GM21447 (cell line): ENCODE results near the gene ZFAND3.
A peak's percentile ranks its signal among the peaks of the same experiment; 100 is the strongest.

Source experiments
- ATAC-seq: cut with Tn5 transposase; IDR thresholded peaks from one replicate; pipeline ENCODE4 v1.9.1; 2021; ENCODE audit not compliant: unreplicated experiment

Gene ZFAND3

DNA sequence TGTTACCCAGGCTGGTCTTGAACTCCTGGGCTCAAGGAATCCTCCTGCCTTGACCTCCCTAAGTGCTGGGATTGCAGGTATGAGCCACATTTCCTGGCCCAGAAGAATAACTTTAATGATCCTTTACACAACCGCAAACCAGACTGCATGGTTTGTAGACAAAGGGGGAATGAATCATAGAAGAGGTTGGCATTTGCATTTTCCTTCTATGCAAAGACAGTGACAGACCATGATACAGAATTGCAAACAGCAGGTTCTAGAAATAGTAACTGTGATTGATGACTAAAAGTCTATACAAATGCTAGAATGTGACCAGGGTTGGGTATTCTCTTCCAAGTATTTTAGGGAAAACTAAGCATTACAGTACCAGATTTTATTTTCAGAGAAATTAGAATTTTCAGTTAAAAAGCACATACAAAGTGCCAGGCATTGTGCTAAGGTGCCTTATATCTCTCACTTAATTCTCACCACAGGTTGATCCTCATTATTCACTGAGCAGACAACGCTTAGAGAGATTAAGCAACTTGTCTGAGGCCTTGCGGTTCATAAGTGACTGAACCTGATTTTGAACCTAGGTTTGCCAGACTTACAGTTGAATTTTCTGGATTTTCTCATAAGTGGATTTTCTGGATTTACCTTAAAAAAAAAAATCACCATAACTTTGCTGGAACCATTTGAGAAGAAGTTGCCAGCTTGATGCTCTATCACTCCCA, 146.6 kb downstream of the ZFAND3 start:
- ATAC-seq, result peak; percentile 60

DNA sequence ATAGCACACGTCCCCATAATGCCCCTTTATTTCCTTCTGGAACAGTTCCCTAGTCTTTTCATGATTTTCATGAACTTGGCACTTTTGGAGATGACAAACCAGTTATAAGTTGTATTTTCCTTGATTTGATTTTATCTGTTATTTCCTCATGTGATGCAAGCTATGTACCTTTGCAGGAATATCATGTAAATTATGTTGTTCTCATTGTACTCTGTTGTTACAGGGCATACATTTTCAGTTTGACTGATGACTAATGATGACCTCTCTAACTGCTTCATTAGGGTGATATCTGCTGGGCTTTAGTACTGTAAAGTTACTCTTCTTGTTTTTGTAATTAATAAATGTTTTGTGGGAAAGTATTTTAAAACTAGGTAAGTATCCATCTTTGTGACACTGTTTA, 147.3 kb downstream of the ZFAND3 start:
- ATAC-seq, result no peak

DNA sequence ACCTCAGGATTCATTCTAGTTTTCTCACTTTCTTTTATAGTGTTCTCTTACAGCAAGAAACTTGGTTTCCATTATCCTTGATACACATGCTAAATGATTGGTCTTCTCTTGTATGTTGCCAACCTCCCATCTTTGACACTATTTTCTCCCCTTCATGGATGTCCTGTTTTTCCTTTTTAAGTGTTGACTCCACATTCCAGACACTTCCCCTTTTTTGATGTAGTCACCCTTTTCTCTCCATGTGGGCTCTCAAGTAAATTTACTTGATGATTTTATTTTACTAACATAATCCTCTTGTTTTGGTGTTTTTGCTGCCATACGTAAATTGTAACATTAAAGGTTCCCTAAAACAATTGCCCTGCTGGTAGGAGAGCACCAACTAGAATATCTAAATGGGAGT, 148.1 kb downstream of the ZFAND3 start:
- no peak for ATAC-seq

DNA sequence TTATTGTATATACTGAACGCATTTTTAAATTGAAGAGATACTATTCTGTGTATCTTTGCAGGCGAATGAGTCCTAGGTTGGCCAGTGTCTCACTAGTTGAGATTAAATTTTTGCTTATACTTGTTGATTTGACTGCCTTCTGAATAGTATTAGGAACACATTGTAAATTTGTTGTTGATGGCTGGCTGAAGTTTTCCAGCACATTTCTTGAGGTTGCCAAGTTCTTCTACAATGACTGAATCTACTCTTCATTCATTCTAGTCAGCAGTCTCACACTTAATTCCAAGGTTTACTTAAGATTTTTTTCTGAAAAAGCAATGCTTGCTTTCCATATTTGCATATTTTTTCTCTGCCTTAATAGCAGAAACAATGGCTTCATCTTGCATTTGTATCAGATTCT, 151.7 kb downstream of the ZFAND3 start:
- no peak for ATAC-seq

DNA sequence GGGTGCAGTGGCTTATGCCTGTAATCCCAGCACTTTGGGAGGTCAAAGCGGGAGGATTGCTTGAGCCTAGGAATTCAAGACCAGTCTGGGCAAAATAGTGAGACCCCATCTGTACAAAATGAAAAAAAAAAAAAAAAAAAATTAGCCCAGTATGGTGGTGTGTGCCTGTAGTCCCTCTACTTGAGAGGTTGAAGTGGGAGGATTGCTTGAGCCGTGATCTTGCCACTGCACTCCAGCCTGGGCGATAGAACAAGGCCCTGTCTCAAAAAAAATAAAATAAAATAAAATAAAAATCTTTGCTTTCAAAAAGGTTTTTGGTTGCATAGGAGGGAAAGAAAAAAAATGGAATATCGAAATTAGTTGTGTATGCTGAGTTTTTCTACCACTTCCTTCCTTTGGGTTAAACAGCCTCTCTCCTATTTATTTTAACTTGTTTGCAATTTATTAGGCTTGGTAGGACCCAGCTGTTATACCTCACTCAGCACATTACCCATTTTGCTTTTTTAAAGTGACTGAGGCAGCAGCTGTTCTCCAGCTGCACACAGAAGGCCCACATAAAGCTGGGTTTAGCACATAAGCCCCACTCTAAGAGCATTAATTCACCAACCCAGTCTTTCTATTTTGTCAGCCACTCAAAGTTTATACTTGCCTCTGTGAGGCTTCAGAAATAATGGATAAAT, 152.3 kb downstream of the ZFAND3 start:
- no peak for ATAC-seq

DNA sequence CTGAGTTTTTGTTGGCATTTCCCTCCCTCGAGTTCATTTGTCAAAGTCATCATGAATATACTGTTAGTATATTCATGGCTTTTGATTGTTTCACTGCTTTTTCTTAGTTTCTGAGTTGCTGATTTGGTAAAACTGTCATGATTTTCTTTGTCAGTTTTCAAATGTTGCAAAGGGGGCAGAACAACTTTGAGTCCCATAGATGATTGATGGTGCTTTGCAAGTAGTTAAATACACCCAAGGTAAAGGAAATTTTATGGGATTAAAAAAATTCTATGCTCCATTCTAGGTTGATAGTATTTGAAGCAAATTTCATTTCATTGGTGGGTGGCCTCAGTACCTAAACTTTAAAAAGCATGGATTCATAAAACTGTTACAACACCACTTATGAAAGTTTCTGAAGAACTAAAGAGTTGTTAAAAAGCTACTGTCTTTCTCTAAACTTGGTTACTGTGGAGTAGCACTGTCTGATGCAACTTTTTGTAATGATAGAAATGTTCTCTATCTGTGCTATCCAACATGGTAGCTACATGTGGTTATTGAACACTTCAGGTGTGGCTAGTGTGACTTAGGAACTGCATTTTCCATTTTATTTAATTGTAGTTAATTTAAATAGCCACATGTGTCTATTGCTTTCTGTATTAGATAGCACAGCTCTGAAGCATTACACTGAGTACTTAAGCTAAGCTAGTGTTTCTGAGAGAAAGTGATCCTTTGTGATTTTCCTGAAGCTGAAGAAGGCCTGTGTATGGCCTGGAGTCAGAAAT, 153.6 kb downstream of the ZFAND3 start:
- no peak for ATAC-seq

DNA sequence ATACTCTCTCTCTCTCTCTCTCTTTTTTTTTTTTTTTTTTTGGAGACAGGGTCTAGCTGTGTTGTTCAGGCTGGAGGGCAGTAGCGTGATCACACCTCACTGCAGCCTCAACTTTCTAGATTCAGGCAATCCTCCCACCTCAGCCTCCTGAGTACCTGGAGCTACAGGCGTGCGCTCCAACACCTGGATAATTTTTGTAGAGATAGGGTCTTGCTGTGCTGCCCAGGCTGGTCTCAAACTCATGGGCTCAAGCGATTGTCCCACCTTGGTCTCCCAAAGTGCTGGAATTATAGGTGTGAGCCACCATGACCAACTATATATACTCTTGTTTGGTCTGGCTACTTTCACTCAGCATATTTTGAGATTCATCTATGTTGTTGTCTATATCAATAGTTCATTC, 154.9 kb downstream of the ZFAND3 start:
- ATAC-seq, result no peak

DNA sequence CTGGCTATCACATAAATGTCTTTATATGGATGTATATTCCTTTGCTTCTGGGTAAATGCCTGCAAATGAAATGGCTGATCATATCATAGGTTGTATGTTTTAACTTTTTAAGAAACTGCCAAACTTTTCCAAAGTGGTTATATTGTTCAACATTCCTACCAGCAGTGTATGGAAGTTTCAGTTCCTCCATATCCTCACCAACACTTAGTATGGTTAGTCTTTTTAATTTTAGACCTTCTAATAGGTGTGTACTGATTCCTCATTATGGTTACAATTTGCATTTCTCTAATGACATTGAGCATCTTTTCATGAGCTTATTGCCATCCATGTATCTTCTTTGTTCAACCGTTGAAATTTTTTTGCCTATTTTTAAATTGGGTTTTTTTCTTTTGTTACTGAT, 155.4 kb downstream of the ZFAND3 start:
- ATAC-seq, result no peak

DNA sequence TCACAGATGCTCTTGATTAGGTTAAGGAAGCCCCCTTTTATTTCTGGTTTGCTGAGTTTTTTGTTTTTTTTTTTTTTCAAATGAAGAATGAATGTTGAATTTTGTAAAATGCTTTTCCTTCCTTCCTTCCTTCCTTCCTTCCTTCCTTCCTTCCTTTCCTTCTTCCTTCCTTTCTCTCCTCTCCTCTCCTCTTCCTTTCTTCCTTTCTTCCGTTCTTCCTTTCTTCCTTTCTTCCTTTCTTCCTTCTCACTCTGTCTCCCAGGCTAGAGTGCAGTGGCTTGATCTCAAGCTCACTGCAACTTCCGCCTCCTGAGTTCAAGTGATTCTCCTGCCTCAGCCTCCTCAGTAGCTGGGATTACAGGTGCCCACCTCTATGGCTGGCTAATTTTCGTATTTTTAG, 158.2 kb downstream of the ZFAND3 start:
- ATAC-seq, result no peak

DNA sequence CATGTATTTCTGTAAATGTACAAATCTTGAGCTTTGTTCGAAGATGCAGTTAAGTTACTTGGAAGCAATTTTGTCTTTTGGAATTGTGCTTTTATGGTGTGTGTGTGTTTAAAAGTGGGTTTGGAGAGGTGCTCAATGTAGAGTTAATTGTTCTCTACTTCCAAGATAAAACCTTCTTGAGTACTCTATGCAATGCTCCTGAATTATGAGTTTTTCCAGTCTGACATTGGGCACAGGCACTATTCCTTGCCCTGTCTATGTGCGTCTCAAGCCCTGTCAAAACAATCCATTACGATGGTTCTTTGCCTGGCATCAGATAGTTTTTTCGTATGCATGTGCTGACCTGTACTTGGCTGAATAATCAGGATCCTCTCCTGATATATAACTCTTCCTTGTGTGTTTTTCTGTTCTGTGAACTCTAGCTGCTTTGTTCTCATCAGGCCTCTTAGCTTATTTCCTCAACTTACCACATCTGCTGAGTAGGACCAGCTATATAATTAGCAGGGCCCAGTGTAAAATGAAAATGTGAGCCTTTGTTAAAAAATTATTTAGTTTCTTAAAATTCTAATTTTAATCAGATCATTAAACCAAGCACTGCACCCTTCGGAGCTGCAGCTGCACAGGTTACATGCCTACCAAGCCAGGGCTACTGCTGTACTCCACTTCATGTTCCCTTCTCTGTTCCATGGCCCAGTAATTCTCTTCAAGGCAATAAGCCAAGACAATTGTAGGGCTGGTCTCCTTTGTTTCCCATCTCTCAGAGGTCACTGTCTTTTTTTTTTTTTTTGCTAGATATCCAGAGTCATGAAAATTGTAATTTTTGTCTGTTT, 160.1 kb downstream of the ZFAND3 start:
- no peak for ATAC-seq

DNA sequence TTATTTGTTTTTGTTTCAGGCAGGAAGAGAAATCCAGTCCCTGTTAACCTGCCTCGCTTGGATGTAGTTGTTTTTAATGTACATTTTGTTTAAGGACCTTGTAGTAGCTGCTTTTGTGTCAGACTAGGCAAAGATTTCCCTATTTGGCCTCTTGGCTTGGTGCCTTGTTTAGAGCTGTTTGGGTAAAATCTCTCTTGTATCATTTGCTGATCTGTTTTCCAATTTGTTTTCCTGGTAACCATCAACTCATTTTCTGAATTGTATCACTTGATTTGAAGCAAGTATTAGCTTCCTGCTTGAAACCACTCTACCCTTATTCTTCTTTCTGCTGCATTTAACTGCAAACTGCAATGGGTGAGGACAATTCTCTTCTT, 160.7 kb downstream of the ZFAND3 start:
- no peak for ATAC-seq

DNA sequence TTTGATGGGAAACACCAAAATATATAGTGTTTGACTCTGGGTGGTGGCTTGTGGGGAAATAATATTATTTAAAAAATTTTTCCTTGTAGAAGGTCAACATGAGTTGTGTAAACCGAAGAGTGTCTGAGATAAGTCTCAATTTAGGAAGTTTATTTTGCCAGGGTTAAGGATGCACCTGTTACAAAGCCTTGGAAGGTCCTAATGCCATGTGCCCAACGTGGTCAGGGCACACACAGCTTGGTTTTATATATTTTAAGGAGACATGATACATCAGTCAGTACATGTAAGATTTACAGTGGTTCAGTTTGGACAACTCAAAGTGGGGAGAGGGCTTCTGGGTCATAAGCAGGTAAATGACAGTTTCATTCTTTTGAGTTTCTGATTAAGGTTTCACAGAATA, 162.1 kb downstream of the ZFAND3 start:
- ATAC-seq, result no peak

DNA sequence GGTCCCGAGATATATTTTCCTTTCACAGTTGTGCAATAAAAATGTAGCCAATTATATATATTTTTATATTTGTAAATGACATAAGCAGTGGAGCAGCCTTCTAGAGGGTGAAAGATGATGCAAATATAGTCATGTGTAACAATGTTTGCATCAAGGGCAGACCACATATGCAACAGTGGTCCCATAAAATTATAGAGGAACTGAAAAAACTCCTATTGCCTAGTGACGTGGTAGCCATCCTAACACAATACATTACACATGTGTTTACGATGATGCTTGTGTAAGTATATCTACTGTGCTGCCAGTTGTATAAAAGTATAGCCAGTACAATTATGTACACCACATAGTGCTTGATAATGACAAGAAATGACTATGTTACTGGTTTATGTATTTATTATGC, 162.8 kb downstream of the ZFAND3 start:
- no peak for ATAC-seq

DNA sequence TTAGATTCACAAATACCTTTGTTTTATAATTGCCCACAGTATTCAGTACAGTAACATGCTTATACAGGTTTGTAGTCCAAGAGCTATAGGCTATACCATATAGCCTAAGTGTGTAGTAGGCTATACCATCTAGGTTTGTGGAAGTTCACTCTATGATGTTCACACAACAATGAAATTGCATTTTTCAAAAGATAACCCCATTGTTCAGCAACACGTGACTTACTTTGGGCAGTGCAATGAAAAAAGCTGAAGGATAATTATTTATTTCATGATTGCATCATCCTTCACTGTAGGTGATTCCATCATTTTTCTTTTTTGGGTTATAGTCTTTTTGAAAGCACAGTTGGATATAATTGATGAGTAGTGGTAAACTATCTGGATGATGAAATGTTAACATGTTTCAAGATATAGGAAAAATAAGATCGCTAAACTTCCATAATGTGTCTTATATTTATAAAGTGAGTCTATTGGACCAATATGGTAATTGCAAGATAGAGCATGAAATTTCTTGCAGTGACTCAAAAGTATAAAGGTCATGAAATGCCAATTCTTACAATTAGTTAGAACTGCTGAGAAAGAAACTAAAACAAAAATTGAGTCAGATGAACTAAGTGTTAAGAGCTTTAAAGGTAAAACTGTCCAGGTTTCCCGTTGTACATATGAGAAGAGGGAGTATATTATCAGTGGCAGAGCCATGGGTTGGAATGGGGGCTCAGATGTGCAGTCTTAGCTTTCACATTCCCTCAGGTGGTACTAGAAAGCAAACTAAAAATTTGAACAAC, 164.4 kb downstream of the ZFAND3 start:
- ATAC-seq, result no peak

DNA sequence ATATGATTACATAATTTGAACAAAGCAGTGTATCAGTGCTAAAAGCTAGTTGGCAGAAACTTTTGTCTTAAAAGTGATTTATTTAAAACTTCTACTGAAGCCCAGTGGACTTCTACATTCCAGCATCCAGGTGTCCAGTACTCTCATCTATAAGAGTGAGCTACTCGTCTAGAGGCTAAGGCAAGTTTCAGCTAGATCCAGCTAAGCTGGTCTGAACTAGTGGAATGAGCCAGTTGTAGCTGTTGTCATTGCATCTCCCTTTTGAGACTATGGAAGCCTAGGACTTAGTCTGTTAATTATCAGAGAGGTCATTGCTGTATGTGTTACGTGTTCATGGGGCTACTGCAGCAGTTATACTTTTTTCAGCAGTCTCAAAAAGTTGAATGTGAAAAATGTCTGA, 165.1 kb downstream of the ZFAND3 start:
- ATAC-seq, result no peak

DNA sequence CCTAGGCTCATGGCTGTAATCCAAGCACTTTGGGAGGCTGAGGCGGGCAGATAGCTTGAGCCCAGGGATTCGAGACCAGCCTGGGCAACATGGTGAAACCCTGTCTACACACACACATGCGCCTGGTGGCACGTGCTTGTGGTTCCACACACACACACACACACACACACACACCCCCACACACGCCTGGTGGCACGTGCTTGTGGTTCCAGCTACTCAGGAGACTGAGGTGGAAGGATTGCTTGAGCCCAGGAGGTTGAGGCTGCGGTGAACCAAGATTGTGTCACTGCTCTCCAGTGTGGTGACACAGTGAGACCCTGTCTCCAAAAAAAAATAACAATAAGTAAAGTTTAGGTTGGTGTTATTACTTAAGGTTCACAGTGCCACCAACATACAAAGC, 165.8 kb downstream of the ZFAND3 start:
- ATAC-seq, result no peak

DNA sequence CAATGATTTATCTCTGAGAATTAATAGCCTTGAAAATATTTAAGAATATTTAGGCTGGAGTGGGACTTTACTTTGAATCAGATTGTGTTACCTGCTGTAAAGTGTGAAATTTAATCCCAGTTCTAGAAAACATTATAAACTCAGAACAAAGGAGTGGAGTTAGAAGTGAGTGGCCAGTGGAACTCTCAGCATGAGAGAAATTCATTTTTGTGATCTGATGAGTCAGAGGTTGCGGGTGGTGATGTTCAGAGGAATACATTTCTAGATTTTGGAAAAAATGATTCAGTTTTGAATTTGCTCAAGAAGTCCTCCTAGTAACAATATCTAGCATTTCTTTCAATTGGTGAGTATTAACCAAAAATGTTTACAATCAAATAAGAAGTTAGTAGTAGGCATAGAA, 167.5 kb downstream of the ZFAND3 start:
- no peak for ATAC-seq

DNA sequence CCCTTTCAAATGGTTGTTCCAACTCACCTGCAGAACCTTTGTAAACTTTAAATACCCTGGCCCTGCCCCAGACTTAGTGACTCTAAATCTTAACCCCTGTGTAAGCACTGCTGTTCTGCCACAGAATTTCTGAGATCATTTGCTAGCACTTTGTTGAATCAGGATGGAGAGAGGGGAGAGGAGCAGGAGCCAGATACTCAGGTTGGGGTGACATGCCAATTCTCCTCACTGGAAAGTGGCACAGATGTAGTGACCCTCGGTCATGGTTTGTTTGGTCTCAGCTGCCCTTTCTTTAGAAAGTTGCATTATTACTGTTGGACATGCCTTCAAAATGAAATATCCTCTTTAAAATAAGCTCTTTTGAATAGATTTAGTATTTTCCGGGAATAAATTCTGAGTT, 168.0 kb downstream of the ZFAND3 start:
- no peak for ATAC-seq

DNA sequence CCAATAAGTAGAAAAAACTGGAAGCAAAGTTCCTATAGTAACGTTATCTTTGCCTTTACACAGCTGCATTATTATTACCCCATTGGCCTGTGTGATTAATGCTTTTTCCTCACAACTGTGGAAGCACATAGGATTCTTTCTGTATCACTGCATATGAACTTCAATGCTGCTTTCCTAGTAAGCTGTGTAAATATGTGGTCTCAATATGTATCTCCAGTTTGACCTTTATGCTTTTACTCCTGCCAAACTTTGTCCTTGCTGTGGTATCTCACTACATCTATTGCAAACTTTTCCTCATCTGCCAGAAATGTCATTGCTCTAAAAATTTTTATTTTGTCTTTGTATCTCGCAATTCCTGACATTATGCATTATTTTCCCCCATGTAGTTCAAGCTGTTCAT, 168.6 kb downstream of the ZFAND3 start:
- no peak for ATAC-seq

DNA sequence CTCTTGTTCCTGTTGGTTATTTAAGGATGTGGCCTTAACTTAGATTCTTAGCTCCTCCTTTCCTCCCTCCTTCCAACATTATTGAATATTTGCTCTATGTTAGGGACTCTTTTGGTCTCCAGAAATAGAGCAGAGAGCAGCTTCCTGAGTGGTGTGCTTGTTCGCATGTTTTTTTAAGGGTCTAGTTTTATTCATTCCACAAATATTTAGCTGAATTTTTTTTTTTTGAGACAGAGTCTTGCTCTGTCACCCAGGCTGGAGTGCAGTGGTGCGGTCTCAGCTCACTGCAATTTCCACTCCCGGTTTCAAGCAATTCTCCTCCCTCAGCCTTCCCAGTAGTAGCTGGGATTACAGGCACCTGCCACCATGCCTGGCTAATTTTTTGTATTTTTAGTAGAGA, 169.2 kb downstream of the ZFAND3 start:
- ATAC-seq, result no peak
